Smooth muscle cell (in vitro differentiated cells): ENCODE data around the gene ASTN2. TPM values are rescaled to one million over a fixed set of nuclear protein-coding genes. Genes with fewer than 3 reads are reported as not detected.

ENCODE experiments used
- DNase-seq: peaks from one replicate; lab custom pipeline; 2025; ENCODE audit not compliant: unreplicated experiment; lab: John Stamatoyannopoulos, UW
- H2AFZ ChIP-seq: fragments of 200-600 bp; sonication (generic); 2 replicates; pipeline ENCODE4 v1.6.0; 2016; ENCODE audit warnings: antibody characterized with exemption, low read depth, mild to moderate bottlenecking
- H3F3A ChIP-seq: fragments of 200-600 bp; sonication (generic); 2 replicates; pipeline ENCODE4 v1.6.0; 2017; ENCODE audit warnings: antibody characterized with exemption, low read depth
- H3K27ac ChIP-seq: fragments of 200-600 bp; sonication (generic); 2 replicates; pipeline ENCODE4 v1.5.1; 2016; ENCODE audit warnings: low read depth, mild to moderate bottlenecking
- H3K27me3 ChIP-seq: fragments of 200-600 bp; sonication (generic); 2 replicates; pipeline ENCODE4 v1.6.1; 2016; ENCODE audit warnings: low read depth, mild to moderate bottlenecking
- H3K36me3 ChIP-seq: fragments of 200-600 bp; sonication (generic); 2 replicates; pipeline ENCODE4 v1.5.1; 2016; ENCODE audit warnings: low read depth
- H3K4me1 ChIP-seq: fragments of 200-600 bp; sonication (generic); 2 replicates; pipeline ENCODE4 v1.5.1; 2016; ENCODE audit warnings: low read depth
- H3K4me2 ChIP-seq: fragments of 200-600 bp; sonication (generic); 2 replicates; pipeline ENCODE4 v1.6.0; 2016; ENCODE audit warnings: mild to moderate bottlenecking
- H3K4me3 ChIP-seq: fragments of 200-600 bp; sonication (generic); 2 replicates; pipeline ENCODE4 v1.5.1; 2016; ENCODE audit warnings: mild to moderate bottlenecking
- H3K79me2 ChIP-seq: fragments of 200-600 bp; sonication (generic); 2 replicates; pipeline ENCODE4 v1.6.0; 2016; ENCODE audit warnings: low read depth, mild to moderate bottlenecking
- H3K9ac ChIP-seq: fragments of 200-600 bp; sonication (generic); 2 replicates; pipeline ENCODE4 v1.6.0; 2016; ENCODE audit warnings: low read depth
- H3K9me3 ChIP-seq: fragments of 200-600 bp; sonication (generic); replicated peaks from 2 replicates; pipeline ENCODE4 v1.5.1; 2016; ENCODE audit warnings: low read depth
- H4K20me1 ChIP-seq: fragments of 200-600 bp; sonication (generic); 2 replicates; pipeline ENCODE4 v1.6.0; 2016; ENCODE audit warnings: low read depth
- WGBS: methylation state at CpG from one replicate; pipeline ENCODE4 v1.1.7; 2016; ENCODE audit warnings: low lambda C conversion rate; 5-methylcytosine and 5-hydroxymethylcytosine counted together
- polyA plus RNA-seq: library from polyadenylated mRNA; unstranded; fragments of >200 nt; fragmentation: Nextera tagmentation; extraction: Ambion mirVana; gene quantifications from 2 replicates; pipeline ENCODE4 v1.2.1, GENCODE V29; 2016
- total RNA-seq: library from RNA; depleted of rRNA; stranded (reverse); fragments of >200 nt; gene quantifications from 2 replicates; pipeline ENCODE4 v1.2.3, GENCODE V29; 2014
- TF ChIP-seq, protein P1 (sequence below): fragments of 200-600 bp; sonication (generic); IDR thresholded peaks from 2 replicates; pipeline ENCODE4 v1.5.1; 2017; ENCODE audit warnings: borderline replicate concordance, mild to moderate bottlenecking, antibody characterized with exemption; ENCODE audit not compliant: insufficient read depth, poor library complexity, severe bottlenecking

ASTN2 gene
- total and polyA plus RNA-seq, 2 experiments from 2014 or later = 6.5 to 6.7 TPM

DNA sequence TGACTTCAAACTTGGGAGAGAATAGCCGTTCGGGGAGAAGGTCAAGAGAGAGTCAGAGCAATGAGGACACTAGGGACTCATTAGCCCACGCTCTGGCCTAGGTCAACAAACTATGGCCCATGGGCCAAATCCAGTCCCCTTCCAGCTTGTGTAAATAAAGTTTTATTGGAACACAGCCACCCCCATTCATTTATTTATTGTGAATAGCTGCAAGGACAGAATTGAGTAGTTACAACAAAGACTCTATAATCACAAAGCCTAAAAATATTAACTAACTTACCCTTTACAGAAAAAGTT is 760.9 kb downstream of the ASTN2 start:
- Histone ChIP-seq H3K4me1 (no peaks in the 10 kb centered on the region), H4K20me1 (no peaks in the 10 kb centered on the region), H3F3A (peaks cover 7% of the 10 kb centered on the region), H3K4me3 (no peak overlapping the region), H3K79me2 (no peaks in the 10 kb centered on the region), H3K36me3 (no peaks in the 10 kb centered on the region), H3K9me3 (no peaks in the 10 kb centered on the region), H3K9ac (peak overlapping the region; percentile 46), H3K27ac (peak overlapping the region; percentile 67), H3K4me2 (peak overlapping the region; percentile 8), H2AFZ (peak overlapping the region; percentile 4), H3K27me3 (no peaks in the 10 kb centered on the region)
- TF ChIP-seq, protein P1, sequence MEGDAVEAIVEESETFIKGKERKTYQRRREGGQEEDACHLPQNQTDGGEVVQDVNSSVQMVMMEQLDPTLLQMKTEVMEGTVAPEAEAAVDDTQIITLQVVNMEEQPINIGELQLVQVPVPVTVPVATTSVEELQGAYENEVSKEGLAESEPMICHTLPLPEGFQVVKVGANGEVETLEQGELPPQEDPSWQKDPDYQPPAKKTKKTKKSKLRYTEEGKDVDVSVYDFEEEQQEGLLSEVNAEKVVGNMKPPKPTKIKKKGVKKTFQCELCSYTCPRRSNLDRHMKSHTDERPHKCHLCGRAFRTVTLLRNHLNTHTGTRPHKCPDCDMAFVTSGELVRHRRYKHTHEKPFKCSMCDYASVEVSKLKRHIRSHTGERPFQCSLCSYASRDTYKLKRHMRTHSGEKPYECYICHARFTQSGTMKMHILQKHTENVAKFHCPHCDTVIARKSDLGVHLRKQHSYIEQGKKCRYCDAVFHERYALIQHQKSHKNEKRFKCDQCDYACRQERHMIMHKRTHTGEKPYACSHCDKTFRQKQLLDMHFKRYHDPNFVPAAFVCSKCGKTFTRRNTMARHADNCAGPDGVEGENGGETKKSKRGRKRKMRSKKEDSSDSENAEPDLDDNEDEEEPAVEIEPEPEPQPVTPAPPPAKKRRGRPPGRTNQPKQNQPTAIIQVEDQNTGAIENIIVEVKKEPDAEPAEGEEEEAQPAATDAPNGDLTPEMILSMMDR = no peak
- WGBS = 14% methylated on average over 3 of the region's 3 CpGs
- no peak for DNase-seq

DNA sequence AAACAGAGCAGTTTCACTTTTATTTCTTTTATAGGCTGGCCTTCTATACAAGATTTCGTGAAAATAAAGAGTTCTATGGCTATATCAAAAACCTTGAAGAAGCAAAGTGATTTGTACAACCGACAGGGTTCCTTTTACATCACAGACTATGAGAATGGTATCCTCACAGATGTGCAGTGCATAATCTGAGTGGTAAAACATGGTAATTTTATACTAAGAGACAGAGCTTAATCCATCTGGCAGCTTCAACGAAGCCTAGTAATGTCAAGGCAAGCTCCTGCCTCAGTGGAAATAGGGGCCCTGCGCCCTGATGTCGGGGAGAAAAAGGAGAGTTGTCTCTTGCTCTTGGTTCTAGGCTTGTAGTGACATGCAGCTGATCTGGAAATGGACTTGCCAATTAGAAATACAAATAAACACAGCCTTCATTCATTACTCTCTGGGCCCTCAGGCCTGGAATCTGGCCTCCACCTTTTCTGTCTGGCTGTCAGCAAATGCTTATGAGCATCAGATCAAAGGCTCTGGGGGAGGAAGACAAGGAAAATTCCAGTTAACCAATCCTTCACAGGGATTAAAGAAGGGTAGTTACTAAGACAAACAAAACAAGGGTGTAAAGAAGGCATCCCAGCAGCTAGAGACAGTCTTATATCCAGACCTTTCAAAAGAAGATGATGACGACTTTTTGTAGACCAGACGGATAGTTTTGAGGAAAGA is 761.4 kb downstream of the ASTN2 start:
- no peaks in the 10 kb centered on the region for H3K4me1 ChIP-seq
- no peaks in the 10 kb centered on the region for H3K79me2 ChIP-seq
- H3K4me2 ChIP-seq = peak overlapping the region; percentile 8
- H3K9ac ChIP-seq = peak overlapping the region; percentile 46
- TF ChIP-seq, protein P1 = no peak
- H3F3A ChIP-seq = peaks cover 7% of the 10 kb centered on the region
- H2AFZ ChIP-seq = peak overlapping the region; percentile 4
- H3K27me3 ChIP-seq = no peaks in the 10 kb centered on the region
- H3K4me3 ChIP-seq = no peak overlapping the region
- no peaks in the 10 kb centered on the region for H4K20me1 ChIP-seq
- H3K27ac ChIP-seq = peak overlapping the region; percentile 67
- no peaks in the 10 kb centered on the region for H3K9me3 ChIP-seq
- no peak for DNase-seq
- no peaks in the 10 kb centered on the region for H3K36me3 ChIP-seq
- 43% methylated on average over 7 of the region's 7 CpGs for WGBS

DNA sequence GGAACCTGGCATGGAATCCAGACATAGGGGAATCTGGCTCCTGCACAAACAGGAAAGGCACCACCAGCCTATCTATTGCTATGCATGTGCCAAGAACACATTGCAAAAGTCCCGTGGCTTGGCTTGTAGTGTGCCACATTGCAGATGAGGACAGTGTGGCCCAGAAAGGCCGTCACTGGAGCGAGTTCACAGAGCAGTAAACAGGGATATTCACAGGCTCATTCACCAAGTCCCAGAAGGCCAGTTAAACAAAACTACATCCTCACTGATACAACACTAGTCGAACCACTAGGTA is 767.4 kb downstream of the ASTN2 start:
- H3K79me2 ChIP-seq = no peaks in the 10 kb centered on the region
- peaks cover 3% of the 10 kb centered on the region for H3K4me1 ChIP-seq
- no peaks in the 10 kb centered on the region for H3K27me3 ChIP-seq
- no peak overlapping the region for H3K4me2 ChIP-seq
- no peaks in the 10 kb centered on the region for H3K36me3 ChIP-seq
- H3F3A ChIP-seq = peaks cover 3% of the 10 kb centered on the region
- no peak overlapping the region for H2AFZ ChIP-seq
- DNase-seq = no peak
- H3K9me3 ChIP-seq = no peaks in the 10 kb centered on the region
- TF ChIP-seq, protein P1 = no peak
- 83% methylated on average over 4 of the region's 4 CpGs for WGBS
- H3K9ac ChIP-seq = no peak overlapping the region
- H4K20me1 ChIP-seq = no peaks in the 10 kb centered on the region
- no peak overlapping the region for H3K4me3 ChIP-seq
- no peak overlapping the region for H3K27ac ChIP-seq
